ENCODE data around the gene SEH1L. TPM values are rescaled to one million over a fixed set of nuclear protein-coding genes. Genes with fewer than 3 reads are reported as not detected.
A peak's percentile ranks its signal among the peaks of the same experiment; 100 is the strongest.
"Not testable (repeated sequence)": the region's sequence is repeated elsewhere in the genome, so short reads cannot be mapped to it uniquely, and the experiment has no call there.

The SEH1L gene, protein sequence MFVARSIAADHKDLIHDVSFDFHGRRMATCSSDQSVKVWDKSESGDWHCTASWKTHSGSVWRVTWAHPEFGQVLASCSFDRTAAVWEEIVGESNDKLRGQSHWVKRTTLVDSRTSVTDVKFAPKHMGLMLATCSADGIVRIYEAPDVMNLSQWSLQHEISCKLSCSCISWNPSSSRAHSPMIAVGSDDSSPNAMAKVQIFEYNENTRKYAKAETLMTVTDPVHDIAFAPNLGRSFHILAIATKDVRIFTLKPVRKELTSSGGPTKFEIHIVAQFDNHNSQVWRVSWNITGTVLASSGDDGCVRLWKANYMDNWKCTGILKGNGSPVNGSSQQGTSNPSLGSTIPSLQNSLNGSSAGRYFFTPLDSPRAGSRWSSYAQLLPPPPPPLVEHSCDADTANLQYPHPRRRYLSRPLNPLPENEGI
- total RNA-seq (2021) (98.3 and 101 TPM in 2 replicates), Bru-seq, nascent RNA (percentile 94 among the genes with signal in this experiment), BruChase-seq, experiment 1, labeled RNA remaining after a 2-hour chase (percentile 94 among the genes with signal in this experiment), BruChase-seq, experiment 2, labeled RNA remaining after a 6-hour chase (percentile 96 among the genes with signal in this experiment)
- long read RNA-seq, transcript SEH1L-201 (9 exons, 3,494 nt), result major isoform, 165 of 213 reads
- long read RNA-seq, partial matches to known transcripts, result 26 of 213 reads
- long read RNA-seq, other reads (novel, unspliced or antisense), result 21 of 213 reads

DNA sequence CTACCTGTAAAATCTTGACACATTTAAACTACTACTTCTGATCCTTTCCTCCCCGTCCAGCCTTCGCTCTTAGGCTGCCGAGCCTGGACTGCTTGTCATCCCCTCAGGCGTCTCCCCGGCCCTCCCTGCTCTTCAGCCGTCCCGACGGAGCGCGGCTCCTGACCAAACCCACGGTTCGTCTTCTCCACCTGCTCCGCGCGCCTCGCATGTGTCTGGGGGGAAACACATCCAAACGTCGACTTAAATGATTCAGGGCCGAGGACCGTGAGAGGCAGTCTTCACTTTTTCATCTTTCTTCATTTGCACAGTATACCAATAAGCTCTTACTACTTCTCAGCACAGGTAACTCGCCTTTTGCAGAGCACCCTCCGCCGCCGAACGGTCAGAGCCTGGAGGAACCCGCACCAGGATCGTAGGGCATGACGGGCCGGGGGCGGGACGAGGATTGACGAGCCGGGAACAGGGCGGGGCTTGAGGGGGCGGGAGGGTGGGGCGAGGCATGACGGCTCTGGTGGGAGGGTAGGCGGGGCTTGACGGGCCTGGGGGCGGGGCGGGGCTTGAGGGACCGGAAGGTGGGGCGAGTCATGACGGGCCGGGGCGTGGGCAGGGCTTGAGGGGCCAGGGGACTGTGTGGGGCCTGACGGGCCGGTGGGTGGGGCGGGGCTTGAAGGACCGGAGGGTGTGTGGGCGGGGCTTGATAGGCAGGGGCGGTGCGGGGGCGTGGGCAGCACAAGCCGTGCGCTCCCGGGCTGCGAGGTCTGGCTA lies at the start of gene SEH1L:
TSS of gene SEH1L (plus strand) at position 727 of the 765 bp plus-strand sequence. CDS start 111 bp downstream, outside the sequence.
- Histone ChIP-seq H3K4me1 (replicated peaks; ENCODE audit: insufficient read depth) (peaks cover 32% of the 10 kb centered on the region), H3K27ac (peak within 1 kb of the TSS; percentile 95), H3K4me3 (peak within 1 kb of the TSS; percentile 98), H3K9me2 (ENCODE audit: insufficient read depth) (no peaks in the 10 kb centered on the region), H3F3A (ENCODE audit: insufficient read depth, low read depth) (peaks cover 33% of the 10 kb centered on the region), H3K9me3 (ENCODE audit: insufficient read depth, low read depth) (no peaks in the 10 kb centered on the region), H3K4me2 (peak within 1 kb of the TSS; percentile 81), H3K36me3 (ENCODE audit: low read depth) (peaks cover 9% of the 10 kb centered on the region; the same call in 1 of the 2 replicates), H4K20me1 (ENCODE audit: insufficient read depth) (peaks cover 8% of the 10 kb centered on the region; the same call in 1 of the 2 replicates), H3K79me2 (ENCODE audit: low read depth) (peaks cover 47% of the 10 kb centered on the region), H2AFZ (peak within 1 kb of the TSS; percentile 92), H3K27me3 (ENCODE audit: insufficient read depth, low read depth) (no peaks in the 10 kb centered on the region)
- TSS peak; percentile 85 for BruUV-seq (replicated peaks)
- DNase-seq, result peak; percentile 81 to 98
- ChIA-PET POLR2A (ENCODE audit: unreplicated experiment) (interaction anchor here (0.5 to 0.9 kb wide), 3 partner anchors 44 to 692 kb away, joined by 3 to 20 read pairs (median 4); partner anchors contain the start of gene CEP192), CTCF (no interaction called here)
- TF ChIP-seq CTCF (conservative IDR thresholded peaks at IDR 0.05) (no peak), EZH2 (IDR thresholded peaks at IDR 0.05; ENCODE audit: low read depth) (no peak)
- intact Hi-C loops (cut with micrococcal nuclease; ENCODE audit: unreplicated experiment), result loop anchor here (1.0 to 5.0 kb wide), 6 partner anchors 44 to 570 kb away; partner anchors contain the start of genes AFG3L2, CEP192 and PTPN2

DNA sequence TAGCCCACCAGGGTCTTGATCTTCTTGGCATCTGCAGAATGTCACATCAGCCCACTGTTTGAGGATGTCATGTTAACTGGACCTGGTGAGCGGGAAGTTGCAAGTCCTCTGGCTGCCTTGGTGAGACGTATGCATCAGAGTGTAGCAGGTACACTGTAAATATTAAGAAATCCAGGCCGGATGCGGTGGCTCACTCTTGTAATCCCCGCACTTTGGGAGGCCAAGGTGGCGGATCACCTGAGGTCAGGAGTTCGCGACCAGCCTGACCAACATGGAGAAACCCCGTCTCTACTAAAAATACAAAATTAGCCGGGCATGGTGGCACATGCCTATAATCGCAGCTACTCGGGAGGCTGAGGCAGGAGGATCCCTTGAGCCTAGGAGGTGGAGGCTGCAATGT lies 46.6 kb upstream of the SEH1L start:
- H3K27me3 ChIP-seq (ENCODE audit: insufficient read depth, low read depth); H3K27ac ChIP-seq; POLR2A ChIA-PET (ENCODE audit: unreplicated experiment); H3K4me3 ChIP-seq; H3F3A ChIP-seq (ENCODE audit: insufficient read depth, low read depth); H3K79me2 ChIP-seq (ENCODE audit: low read depth); H3K9me3 ChIP-seq (ENCODE audit: insufficient read depth, low read depth); H3K4me1 ChIP-seq (replicated peaks; ENCODE audit: insufficient read depth); intact Hi-C loops (cut with micrococcal nuclease; ENCODE audit: unreplicated experiment); DNase-seq; H3K36me3 ChIP-seq (ENCODE audit: low read depth); H3K4me2 ChIP-seq; H3K9me2 ChIP-seq (ENCODE audit: insufficient read depth); BruUV-seq (replicated peaks); H4K20me1 ChIP-seq (ENCODE audit: insufficient read depth); H2AFZ ChIP-seq; CTCF ChIA-PET: not testable (repeated sequence)

- Histone ChIP-seq H3K27me3 (ENCODE audit: insufficient read depth, low read depth) (no peaks in the 10 kb centered on the region; the same call in 1 of the 2 replicates), H3K9me3 (ENCODE audit: insufficient read depth, low read depth) (no peaks in the 10 kb centered on the region), H3K4me2 (no peak overlapping the region), H3K27ac (no peak overlapping the region), H3F3A (ENCODE audit: insufficient read depth, low read depth) (no peaks in the 10 kb centered on the region), H2AFZ (no peak overlapping the region), H3K9me2 (ENCODE audit: insufficient read depth) (no peaks in the 10 kb centered on the region), H3K79me2 (ENCODE audit: low read depth) (no peaks in the 10 kb centered on the region), H3K4me1 (replicated peaks; ENCODE audit: insufficient read depth) (no peaks in the 10 kb centered on the region), H3K36me3 (ENCODE audit: low read depth) (no peaks in the 10 kb centered on the region), H4K20me1 (ENCODE audit: insufficient read depth) (no peaks in the 10 kb centered on the region), H3K4me3 (no peak overlapping the region)
- BruUV-seq (replicated peaks), result no TSS peak
- ChIA-PET CTCF (interaction anchor here (0.6 kb wide), 1 partner anchor 126 kb away, joined by 4 read pairs; no protein-coding TSS in a partner anchor), POLR2A (ENCODE audit: unreplicated experiment) (interaction anchor here (0.5 kb wide), 2 partner anchors 64 to 164 kb away, joined by 5 read pairs; no protein-coding TSS in a partner anchor)
- DNase-seq, result no peak
- intact Hi-C loops (cut with micrococcal nuclease; ENCODE audit: unreplicated experiment), result no loop called here
- TF ChIP-seq EZH2 (IDR thresholded peaks at IDR 0.05; ENCODE audit: low read depth) (no peak), CTCF (conservative IDR thresholded peaks at IDR 0.05) (no peak)
Measured at GRCh38 chr18:12904012-12904516, 43.7 kb upstream of the SEH1L start.

All from PC-9 (cell line).